Bronchial epithelial cell (primary cell): ENCODE results near the gene NTSR1. TPM values are rescaled to one million over a fixed set of nuclear protein-coding genes. Genes with fewer than 3 reads are reported as not detected.

ENCODE experiments used
- DNase-seq: peaks from one replicate; pipeline ENCODE4 v3.0.0-alpha.2; 2010; ENCODE audit warnings: low read depth
- FAIRE-seq: peaks from 2 replicates; lab custom pipeline; 2011; peaks lifted over from hg19 to GRCh38; lab: Jason Lieb, UNC
- H3K27me3 ChIP-seq: 2 replicates; pipeline ENCODE4 v1.5.1; 2011; ENCODE audit warnings: low read length; ENCODE audit not compliant: control insufficient read depth, insufficient read depth
- H3K36me3 ChIP-seq: 2 replicates; pipeline ENCODE4 v1.5.1; 2011; ENCODE audit warnings: low read length; ENCODE audit not compliant: control insufficient read depth, insufficient read depth
- H3K4me3 ChIP-seq: 2 replicates; pipeline ENCODE4 v1.5.1; 2011; ENCODE audit warnings: mild to moderate bottlenecking, low read depth, low read length, control low read depth
- CTCF ChIP-seq: IDR thresholded peaks from 2 replicates; pipeline ENCODE4 v1.5.1; 2011; ENCODE audit warnings: mild to moderate bottlenecking, moderate library complexity, low read length, control low read depth, inconsistent platforms; ENCODE audit not compliant: insufficient read depth, severe bottlenecking
- total RNA-seq: library from RNA; depleted of rRNA; stranded (reverse); fragments of >200 nt; gene quantifications from 2 replicates; pipeline ENCODE4 v1.2.1, GENCODE V29; 2014

The NTSR1 gene
- total RNA-seq, 1 donor from 2014 or later, result not detected

DNA sequence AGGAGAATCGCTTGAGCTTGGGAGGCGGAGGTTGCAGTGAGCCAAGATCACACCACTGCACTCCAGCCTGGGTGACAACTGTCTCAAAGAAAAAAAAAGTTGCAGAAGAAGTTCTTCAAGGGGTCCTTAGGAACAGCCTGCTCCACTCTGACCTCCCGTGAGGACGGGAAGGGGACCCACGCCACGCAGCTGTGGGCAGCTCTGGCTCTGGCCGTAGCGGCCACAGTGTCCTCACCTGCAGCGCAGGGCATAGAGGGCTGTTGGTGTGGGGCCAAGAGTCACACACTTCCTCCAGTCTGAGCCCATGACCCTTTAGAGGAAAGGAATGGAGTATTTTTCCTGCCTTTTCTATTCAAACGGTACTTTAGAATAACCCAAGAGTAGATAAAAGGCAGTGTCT lies 5.4 kb downstream of the NTSR1 start:
- H3K27me3 ChIP-seq, result peaks cover 46% of the 10 kb centered on the region
- no peaks in the 10 kb centered on the region for H3K36me3 ChIP-seq

GRCh38 chr20:62714799-62715198 lies 6.2 kb downstream of the NTSR1 start:
- DNase-seq (no peak), FAIRE-seq (no peak)
- Histone ChIP-seq H3K36me3 (no peaks in the 10 kb centered on the region), H3K27me3 (peaks cover 39% of the 10 kb centered on the region), H3K4me3 (no peak overlapping the region)
- no peak for TF ChIP-seq CTCF

More for the DNA sequence above, 5.4 kb downstream of the NTSR1 start:
- DNase-seq (no peak), FAIRE-seq (no peak)
- no peak overlapping the region for H3K4me3 ChIP-seq
- TF ChIP-seq CTCF, result no peak

GRCh38 chr20:62715201-62715600 lies 6.6 kb downstream of the NTSR1 start:
- DNase-seq, result no peak
- TF ChIP-seq CTCF, result no peak
- no peak for FAIRE-seq
- H3K36me3 ChIP-seq, result no peaks in the 10 kb centered on the region
- peaks cover 35% of the 10 kb centered on the region for H3K27me3 ChIP-seq
- no peak overlapping the region for H3K4me3 ChIP-seq

DNA sequence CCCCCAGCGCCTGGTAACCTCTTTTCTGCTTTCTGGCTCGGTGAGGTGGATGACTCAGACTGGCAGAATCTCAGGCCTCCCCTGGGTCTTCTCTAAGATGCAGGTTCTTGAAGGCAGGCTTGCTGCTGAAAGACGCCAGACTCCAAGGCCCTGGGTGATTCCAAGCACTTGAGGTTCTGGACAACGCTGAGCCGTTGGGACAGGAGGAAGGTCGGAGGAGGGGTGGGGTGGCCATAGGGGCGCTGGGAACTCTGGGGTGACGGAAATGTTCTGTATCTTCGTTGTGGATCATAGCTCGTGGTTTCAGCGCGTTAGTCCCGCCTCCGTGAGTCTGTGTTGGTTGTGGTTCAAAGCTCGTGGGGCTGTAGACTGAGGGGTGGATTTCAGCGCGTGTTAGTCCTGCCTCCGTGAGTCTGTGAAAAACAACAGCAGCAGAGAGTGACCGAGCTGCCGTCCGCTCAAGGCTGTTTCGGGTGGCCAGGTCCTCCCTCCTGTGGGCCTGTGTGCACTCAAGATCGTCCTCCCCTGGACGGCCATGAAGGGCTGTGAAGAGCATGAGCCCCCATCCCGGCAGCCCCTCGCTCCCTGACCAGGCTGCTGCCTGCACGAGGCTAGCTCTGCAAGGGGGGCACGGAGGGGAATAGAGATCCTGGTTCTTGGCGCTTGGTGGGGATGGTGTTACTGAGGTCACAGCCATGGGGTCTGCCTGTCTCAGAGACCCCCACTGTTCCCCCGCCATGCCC lies 7.7 kb downstream of the NTSR1 start:
- H3K36me3 ChIP-seq, result no peaks in the 10 kb centered on the region
- FAIRE-seq (no peak), DNase-seq (no peak)
- no peak overlapping the region for H3K4me3 ChIP-seq
- peaks cover 25% of the 10 kb centered on the region for H3K27me3 ChIP-seq
- no peak for TF ChIP-seq CTCF

DNA sequence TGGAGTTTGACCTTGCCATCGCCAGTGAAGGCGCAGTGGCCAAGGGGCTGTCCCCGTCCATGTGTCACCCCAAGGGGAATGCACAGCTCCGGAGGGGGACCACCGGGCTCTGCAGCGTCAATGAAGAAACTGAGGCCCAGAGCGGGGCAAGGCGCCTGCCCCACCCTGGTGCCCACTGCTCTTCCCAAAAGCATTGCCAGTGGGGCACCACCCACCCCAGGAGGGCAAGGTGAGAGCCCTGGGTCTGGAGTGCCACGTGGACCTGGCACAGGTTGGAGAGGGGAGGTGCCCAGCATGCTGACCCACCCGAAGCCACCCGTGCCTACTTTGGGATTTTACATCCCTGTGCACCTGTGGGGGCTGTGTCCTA lies 8.3 kb downstream of the NTSR1 start:
- FAIRE-seq, result no peak

More for the DNA sequence above, 8.3 kb downstream of the NTSR1 start:
- Histone ChIP-seq H3K4me3 (no peak overlapping the region), H3K27me3 (peaks cover 22% of the 10 kb centered on the region), H3K36me3 (no peaks in the 10 kb centered on the region)
- no peak for DNase-seq
- TF ChIP-seq CTCF, result no peak
